ENCODE measurements around the gene LRRC71. TPM values are rescaled to one million over a fixed set of nuclear protein-coding genes. Genes with fewer than 3 reads are reported as not detected.
A peak's percentile ranks its signal among the peaks of the same experiment; 100 is the strongest.

LRRC71 gene
- total and polyA plus RNA-seq, 2 of the 4 experiments (the other 2 are of a cell fraction) = 0.50 TPM; not detected in 1

- H3K14ac ChIP-seq (replicated peaks; ENCODE audit: low read depth, low read length) = no peak overlapping the region
- no peak overlapping the region for H4K8ac ChIP-seq (ENCODE audit: low read depth in 2 of 2, low read length in 2 of 2)
- no peak overlapping the region for H4K5ac ChIP-seq (ENCODE audit: low read depth, low read length)
- H3K4ac ChIP-seq (ENCODE audit: low read depth, low read length) = no peak overlapping the region
- H3K27me3 ChIP-seq (ENCODE audit: control insufficient read depth, insufficient read depth, low read length) = no peaks in the 10 kb centered on the region
- no peaks in the 10 kb centered on the region for H3K79me1 ChIP-seq (ENCODE audit: low read depth in 1 of 2, low read length in 2 of 2)
- CTCF ChIA-PET = no interaction called here
- H3K36me3 ChIP-seq (ENCODE audit: control insufficient read depth, insufficient read depth, low read length) = peaks cover 76% of the 10 kb centered on the region
- H3K9ac ChIP-seq (ENCODE audit: low read depth, low read length) = no peak overlapping the region
- H3K4me2 ChIP-seq (ENCODE audit: low read depth, low read length) = no peak overlapping the region
- POLR2A ChIA-PET (ENCODE audit: unreplicated experiment) = no interaction called here
- dilution Hi-C loops (cut with HindIII; ENCODE audit: low sequenced_read_pairs, unreplicated experiment) (no loop called here), intact Hi-C loops (cut with micrococcal nuclease) (no loop called here), in situ Hi-C loops (cut with MboI; ENCODE audit: low sequenced_read_pairs) (no loop called here)
- H4K20me1 ChIP-seq (ENCODE audit: insufficient read depth, low read length) = no peaks in the 10 kb centered on the region; the same call in 1 of the 2 replicates
- H3K27ac ChIP-seq (ENCODE audit: insufficient read depth, low read length) = no peak overlapping the region
- H2BK15ac ChIP-seq (ENCODE audit: low read depth, low read length) = no peak overlapping the region
- no peak overlapping the region for H3K18ac ChIP-seq (ENCODE audit: low read depth, low read length)
- no peak overlapping the region for H3K56ac ChIP-seq (ENCODE audit: extremely low read depth, insufficient read depth, low read length)
- BruUV-seq (replicated peaks) = no TSS peak
- H3K4me1 ChIP-seq (ENCODE audit: control insufficient read depth, insufficient read depth, low read length) = no peaks in the 10 kb centered on the region
- no peak for ATAC-seq (ENCODE audit: low read depth)
- H4K91ac ChIP-seq (ENCODE audit: insufficient read depth, low read depth, low read length) = no peak overlapping the region
- peaks cover 27% of the 10 kb centered on the region for H3K9me1 ChIP-seq (ENCODE audit: insufficient read depth, low read length)
- no peak overlapping the region for H2AFZ ChIP-seq (replicated peaks; ENCODE audit: low read length, poor library complexity)
- no peak for TF ChIP-seq POLR2A (IDR thresholded peaks at IDR 0.05; ENCODE audit: low read depth, low read length)
- TF ChIP-seq CTCF (conservative IDR thresholded peaks at IDR 0.05; ENCODE audit: low read depth, low read length) = no peak
- no peak for TF ChIP-seq NFE2L2 (IDR thresholded peaks at IDR 0.05; ENCODE audit: low read depth, low read length)
- no peak for TF ChIP-seq ELK1 (IDR thresholded peaks at IDR 0.05; ENCODE audit: borderline replicate concordance, low read depth, low read length)
- TF ChIP-seq MXI1 (IDR thresholded peaks at IDR 0.05; ENCODE audit: borderline replicate concordance, low read depth, low read length) = no peak
- no peak for TF ChIP-seq RFX5 (IDR thresholded peaks at IDR 0.05; ENCODE audit: low read depth, low read length)
- TF ChIP-seq RCOR1 (IDR thresholded peaks at IDR 0.05; ENCODE audit: insufficient replicate concordance, low read length) = no peak
- no peak for TF ChIP-seq CHD1 (IDR thresholded peaks at IDR 0.05; ENCODE audit: low read depth, low read length)
- TF ChIP-seq SMC3 (IDR thresholded peaks at IDR 0.05; ENCODE audit: low read depth, low read length) = no peak
- no peak for TF ChIP-seq MAFK (IDR thresholded peaks at IDR 0.05; ENCODE audit: low read depth, low read length)
- TF ChIP-seq CEBPB (IDR thresholded peaks at IDR 0.05; ENCODE audit: low read depth, low read length) = no peak
- no peak for TF ChIP-seq FOS (IDR thresholded peaks at IDR 0.05; ENCODE audit: low read depth, low read length)
- TF ChIP-seq RAD21 (IDR thresholded peaks at IDR 0.05; ENCODE audit: low read length) = no peak
- 76% methylated on average over 4 of the region's 11 CpGs; no CpG with 5 or more reads in 1 of the 2 experiments for WGBS, 2 experiments (ENCODE audit: extremely low coverage in 2 of 2, insufficient read length in 1 of 2)
- H3K4me3 ChIP-seq (ENCODE audit: insufficient read depth, low read depth, low read length) = no peak overlapping the region
- H2AK5ac ChIP-seq (ENCODE audit: low read depth, low read length) = no peak overlapping the region
- no peak overlapping the region for H2BK120ac ChIP-seq (ENCODE audit: low read depth, low read length)
- H2AK9ac ChIP-seq (replicated peaks; ENCODE audit: low read depth, low read length, poor library complexity) = no peak overlapping the region
- no peak overlapping the region for H2BK20ac ChIP-seq (ENCODE audit: low read depth, low read length)
- H3K9me3 ChIP-seq (ENCODE audit: control insufficient read depth, insufficient read depth, low read length) = no peaks in the 10 kb centered on the region
- DNase-seq = peak; percentile 60
- no peak overlapping the region for H3K23ac ChIP-seq (ENCODE audit: low read depth, low read length)
- H2BK5ac ChIP-seq (ENCODE audit: low read depth, low read length, poor library complexity, severe bottlenecking) = no peak overlapping the region
Observed at GRCh38 chr1:156945881-156946661, 25.6 kb downstream of the LRRC71 start.

Measured in IMR-90 (cell line).